ENCODE data around the gene GRM1.

Gene GRM1

GRCh38 chr6:146027586-146028251 lies 1.1 kb upstream of the GRM1 start:
- in situ Hi-C loops (cut with HindIII; ENCODE audit: low pct_ligation_motif_present, low sequenced_read_pairs) = no loop called here
- TF ChIP-seq CTCF (IDR thresholded peaks at IDR 0.05; ENCODE audit: low read depth, low read length, missing control alignments) = no peak
- Histone ChIP-seq H3K36me3 (replicated peaks) (no peaks in the 10 kb centered on the region), H3K27ac (no peak overlapping the region), H3K4me3 (ENCODE audit: low read depth, low read length) (no peak overlapping the region), H3K27me3 (replicated peaks) (peaks cover 10% of the 10 kb centered on the region)
- no peak for DNase-seq

GRCh38 chr6:146028252-146028795 lies 538 bp upstream of the GRM1 start:
- H3K36me3 ChIP-seq (replicated peaks) = no peaks in the 10 kb centered on the region
- peak; percentile 24 for DNase-seq
- in situ Hi-C loops (cut with HindIII; ENCODE audit: low pct_ligation_motif_present, low sequenced_read_pairs) = no loop called here
- H3K27ac ChIP-seq = no peak overlapping the region
- TF ChIP-seq CTCF (IDR thresholded peaks at IDR 0.05; ENCODE audit: low read depth, low read length, missing control alignments) = no peak
- H3K27me3 ChIP-seq (replicated peaks) = peaks cover 10% of the 10 kb centered on the region
- H3K4me3 ChIP-seq (ENCODE audit: low read depth, low read length) = no peak overlapping the region

- H3K36me3 ChIP-seq (replicated peaks) = no peaks in the 10 kb centered on the region
- peaks cover 10% of the 10 kb centered on the region for H3K27me3 ChIP-seq (replicated peaks)
- in situ Hi-C loops (cut with HindIII; ENCODE audit: low pct_ligation_motif_present, low sequenced_read_pairs) = no loop called here
- H3K27ac ChIP-seq = no peak overlapping the region
- no peak overlapping the region for H3K4me3 ChIP-seq (ENCODE audit: low read depth, low read length)
- no peak for DNase-seq
- TF ChIP-seq CTCF (IDR thresholded peaks at IDR 0.05; ENCODE audit: low read depth, low read length, missing control alignments) = no peak
These were observed 817 bp downstream of the GRM1 start for GRCh38 chr6:146029573-146030184.

GRCh38 chr6:146032387-146032786 lies 3.5 kb downstream of the GRM1 start:
- no peak for TF ChIP-seq CTCF (IDR thresholded peaks at IDR 0.05; ENCODE audit: low read depth, low read length, missing control alignments)
- Histone ChIP-seq H3K27ac (no peak overlapping the region), H3K4me3 (ENCODE audit: low read depth, low read length) (no peak overlapping the region), H3K27me3 (replicated peaks) (peaks cover 10% of the 10 kb centered on the region), H3K36me3 (replicated peaks) (no peaks in the 10 kb centered on the region)
- no peak for DNase-seq
- in situ Hi-C loops (cut with HindIII; ENCODE audit: low pct_ligation_motif_present, low sequenced_read_pairs) = no loop called here

- in situ Hi-C loops (cut with HindIII; ENCODE audit: low pct_ligation_motif_present, low sequenced_read_pairs) = no loop called here
- Histone ChIP-seq H3K27me3 (replicated peaks) (no peaks in the 10 kb centered on the region), H3K27ac (no peak overlapping the region), H3K4me3 (ENCODE audit: low read depth, low read length) (no peak overlapping the region), H3K36me3 (replicated peaks) (no peaks in the 10 kb centered on the region)
- no peak for DNase-seq
- TF ChIP-seq CTCF (IDR thresholded peaks at IDR 0.05; ENCODE audit: low read depth, low read length, missing control alignments) = no peak
These were observed 11.5 kb downstream of the GRM1 start for GRCh38 chr6:146040360-146040759.
